K562 (cell line): ENCODE measurements around the gene MARK2. TPM values are rescaled to one million over a fixed set of nuclear protein-coding genes. Genes with fewer than 3 reads are reported as not detected.
A peak's percentile ranks its signal among the peaks of the same experiment; 100 is the strongest.

ENCODE experiments used
- GABPA ChIP-seq: fragments of 200-800 bp; sonication (Bioruptor generic); conservative IDR thresholded peaks from 2 replicates; pipeline ENCODE4 v1.6.1; 2016; ENCODE audit warnings: low read depth, missing genetic modification characterization, missing compliant biosample characterization
- GATAD2A ChIP-seq: fragments of 450-650 bp; IDR thresholded peaks from 2 replicates; pipeline ENCODE4 v1.6.1; 2017
- SIN3A ChIP-seq, 2 experiments: fragments of 150-350 bp in 1 of 2; IDR thresholded peaks; 2 replicates each; pipeline ENCODE4 v1.6.1; 2011 to 2016; ENCODE audit warnings: borderline replicate concordance in 2 of 2, low read depth in 2 of 2, low read length in 2 of 2, mild to moderate bottlenecking in 2 of 2, moderate library complexity in 2 of 2; ENCODE audit not compliant: control insufficient read depth in 1 of 2
- SMC3 ChIP-seq: conservative IDR thresholded peaks from 2 replicates; pipeline ENCODE4 v1.6.1; 2011; ENCODE audit warnings: low read depth, low read length, improper control_type of control experiment; ENCODE audit not compliant: insufficient read depth
- TRIM28 ChIP-seq: fragments of 450-650 bp; IDR thresholded peaks from 2 replicates; pipeline ENCODE4 v1.6.1; 2017
- ZNF589 ChIP-seq: fragments of 200-800 bp; sonication (Bioruptor generic); IDR thresholded peaks from 2 replicates; pipeline ENCODE4 v1.6.1; 2016; ENCODE audit warnings: low read depth, missing genetic modification characterization, missing compliant biosample characterization
- polyA plus RNA-seq, 8 experiments: library from polyadenylated mRNA; depleted of rRNA in 4 of 8; stranded (reverse) in 5 of 8; unstranded in 3 of 8; fragments of >200 nt; fragmentation: Nextera tagmentation in 2 of 8; fragmentation: Illumina TruSeq in 1 of 8; extraction: Ambion mirVana in 2 of 8; extraction: Trizol in 1 of 8; gene quantifications; 2 replicates each; pipeline versions ENCODE4 v1.2.1 to v1.2.3, GENCODE V29; 2011 to 2014; ENCODE audit warnings: inconsistent platforms in 1 of 8, missing spikeins in 1 of 8
- total RNA-seq, 7 experiments: library from RNA; depleted of rRNA in 6 of 7; stranded (reverse); fragments of >200 nt in 6 of 7; fragmentation: Illumina TruSeq in 2 of 7; extraction: Trizol in 2 of 7; gene quantifications; 2 replicates each; pipeline versions ENCODE4 v1.2.1 to v1.2.3, GENCODE V29; 2011 to 2021; ENCODE audit warnings: low replicate concordance in 1 of 7
- TF ChIP-seq, protein P1 (sequence below): fragments of 450-650 bp; IDR thresholded peaks from 2 replicates; pipeline ENCODE4 v1.6.1; 2016; ENCODE audit warnings: mild to moderate bottlenecking, moderate library complexity

MARK2 gene
- total and polyA plus RNA-seq, 9 of the 15 experiments (the other 6 are each of a cell fraction or from before 2014, with no cell fraction given) = 0.32 to 43.5 (median 15.1) TPM

DNA sequence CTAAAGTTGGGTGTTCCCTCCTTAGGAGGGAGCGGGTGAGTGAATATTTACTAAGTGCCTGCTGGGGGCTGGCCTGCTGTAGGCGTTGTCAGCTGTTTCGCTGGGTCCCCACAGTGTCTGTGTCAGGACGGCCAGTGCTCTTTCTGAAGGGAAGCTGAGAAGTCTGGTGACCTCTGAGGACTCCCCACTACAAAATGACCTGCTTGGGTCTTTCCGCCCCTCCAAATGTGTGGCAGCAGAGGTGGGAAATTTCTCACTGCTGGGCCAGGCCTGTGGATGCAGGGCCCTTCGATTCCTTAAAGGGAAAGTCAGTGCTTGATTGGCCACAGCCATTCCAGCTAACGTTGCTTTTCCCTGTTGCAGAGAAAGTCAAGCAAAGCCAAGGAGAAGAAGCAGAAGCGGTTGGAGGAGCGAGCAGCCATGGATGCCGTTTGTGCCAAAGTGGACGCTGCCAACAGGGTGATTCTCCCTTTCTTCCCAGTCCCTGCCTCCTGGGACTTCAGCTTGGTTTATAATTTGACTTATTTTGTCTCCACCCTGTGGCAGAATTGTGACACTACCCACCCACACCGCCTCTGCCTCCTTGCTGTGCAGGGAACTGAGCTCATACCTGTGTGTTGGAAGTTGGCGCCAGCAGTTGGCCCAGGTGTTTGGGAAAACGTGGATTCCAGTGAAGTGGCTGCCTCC lies 106.7 kb downstream of the MARK2 start (continued):
- TF ChIP-seq, protein P1, sequence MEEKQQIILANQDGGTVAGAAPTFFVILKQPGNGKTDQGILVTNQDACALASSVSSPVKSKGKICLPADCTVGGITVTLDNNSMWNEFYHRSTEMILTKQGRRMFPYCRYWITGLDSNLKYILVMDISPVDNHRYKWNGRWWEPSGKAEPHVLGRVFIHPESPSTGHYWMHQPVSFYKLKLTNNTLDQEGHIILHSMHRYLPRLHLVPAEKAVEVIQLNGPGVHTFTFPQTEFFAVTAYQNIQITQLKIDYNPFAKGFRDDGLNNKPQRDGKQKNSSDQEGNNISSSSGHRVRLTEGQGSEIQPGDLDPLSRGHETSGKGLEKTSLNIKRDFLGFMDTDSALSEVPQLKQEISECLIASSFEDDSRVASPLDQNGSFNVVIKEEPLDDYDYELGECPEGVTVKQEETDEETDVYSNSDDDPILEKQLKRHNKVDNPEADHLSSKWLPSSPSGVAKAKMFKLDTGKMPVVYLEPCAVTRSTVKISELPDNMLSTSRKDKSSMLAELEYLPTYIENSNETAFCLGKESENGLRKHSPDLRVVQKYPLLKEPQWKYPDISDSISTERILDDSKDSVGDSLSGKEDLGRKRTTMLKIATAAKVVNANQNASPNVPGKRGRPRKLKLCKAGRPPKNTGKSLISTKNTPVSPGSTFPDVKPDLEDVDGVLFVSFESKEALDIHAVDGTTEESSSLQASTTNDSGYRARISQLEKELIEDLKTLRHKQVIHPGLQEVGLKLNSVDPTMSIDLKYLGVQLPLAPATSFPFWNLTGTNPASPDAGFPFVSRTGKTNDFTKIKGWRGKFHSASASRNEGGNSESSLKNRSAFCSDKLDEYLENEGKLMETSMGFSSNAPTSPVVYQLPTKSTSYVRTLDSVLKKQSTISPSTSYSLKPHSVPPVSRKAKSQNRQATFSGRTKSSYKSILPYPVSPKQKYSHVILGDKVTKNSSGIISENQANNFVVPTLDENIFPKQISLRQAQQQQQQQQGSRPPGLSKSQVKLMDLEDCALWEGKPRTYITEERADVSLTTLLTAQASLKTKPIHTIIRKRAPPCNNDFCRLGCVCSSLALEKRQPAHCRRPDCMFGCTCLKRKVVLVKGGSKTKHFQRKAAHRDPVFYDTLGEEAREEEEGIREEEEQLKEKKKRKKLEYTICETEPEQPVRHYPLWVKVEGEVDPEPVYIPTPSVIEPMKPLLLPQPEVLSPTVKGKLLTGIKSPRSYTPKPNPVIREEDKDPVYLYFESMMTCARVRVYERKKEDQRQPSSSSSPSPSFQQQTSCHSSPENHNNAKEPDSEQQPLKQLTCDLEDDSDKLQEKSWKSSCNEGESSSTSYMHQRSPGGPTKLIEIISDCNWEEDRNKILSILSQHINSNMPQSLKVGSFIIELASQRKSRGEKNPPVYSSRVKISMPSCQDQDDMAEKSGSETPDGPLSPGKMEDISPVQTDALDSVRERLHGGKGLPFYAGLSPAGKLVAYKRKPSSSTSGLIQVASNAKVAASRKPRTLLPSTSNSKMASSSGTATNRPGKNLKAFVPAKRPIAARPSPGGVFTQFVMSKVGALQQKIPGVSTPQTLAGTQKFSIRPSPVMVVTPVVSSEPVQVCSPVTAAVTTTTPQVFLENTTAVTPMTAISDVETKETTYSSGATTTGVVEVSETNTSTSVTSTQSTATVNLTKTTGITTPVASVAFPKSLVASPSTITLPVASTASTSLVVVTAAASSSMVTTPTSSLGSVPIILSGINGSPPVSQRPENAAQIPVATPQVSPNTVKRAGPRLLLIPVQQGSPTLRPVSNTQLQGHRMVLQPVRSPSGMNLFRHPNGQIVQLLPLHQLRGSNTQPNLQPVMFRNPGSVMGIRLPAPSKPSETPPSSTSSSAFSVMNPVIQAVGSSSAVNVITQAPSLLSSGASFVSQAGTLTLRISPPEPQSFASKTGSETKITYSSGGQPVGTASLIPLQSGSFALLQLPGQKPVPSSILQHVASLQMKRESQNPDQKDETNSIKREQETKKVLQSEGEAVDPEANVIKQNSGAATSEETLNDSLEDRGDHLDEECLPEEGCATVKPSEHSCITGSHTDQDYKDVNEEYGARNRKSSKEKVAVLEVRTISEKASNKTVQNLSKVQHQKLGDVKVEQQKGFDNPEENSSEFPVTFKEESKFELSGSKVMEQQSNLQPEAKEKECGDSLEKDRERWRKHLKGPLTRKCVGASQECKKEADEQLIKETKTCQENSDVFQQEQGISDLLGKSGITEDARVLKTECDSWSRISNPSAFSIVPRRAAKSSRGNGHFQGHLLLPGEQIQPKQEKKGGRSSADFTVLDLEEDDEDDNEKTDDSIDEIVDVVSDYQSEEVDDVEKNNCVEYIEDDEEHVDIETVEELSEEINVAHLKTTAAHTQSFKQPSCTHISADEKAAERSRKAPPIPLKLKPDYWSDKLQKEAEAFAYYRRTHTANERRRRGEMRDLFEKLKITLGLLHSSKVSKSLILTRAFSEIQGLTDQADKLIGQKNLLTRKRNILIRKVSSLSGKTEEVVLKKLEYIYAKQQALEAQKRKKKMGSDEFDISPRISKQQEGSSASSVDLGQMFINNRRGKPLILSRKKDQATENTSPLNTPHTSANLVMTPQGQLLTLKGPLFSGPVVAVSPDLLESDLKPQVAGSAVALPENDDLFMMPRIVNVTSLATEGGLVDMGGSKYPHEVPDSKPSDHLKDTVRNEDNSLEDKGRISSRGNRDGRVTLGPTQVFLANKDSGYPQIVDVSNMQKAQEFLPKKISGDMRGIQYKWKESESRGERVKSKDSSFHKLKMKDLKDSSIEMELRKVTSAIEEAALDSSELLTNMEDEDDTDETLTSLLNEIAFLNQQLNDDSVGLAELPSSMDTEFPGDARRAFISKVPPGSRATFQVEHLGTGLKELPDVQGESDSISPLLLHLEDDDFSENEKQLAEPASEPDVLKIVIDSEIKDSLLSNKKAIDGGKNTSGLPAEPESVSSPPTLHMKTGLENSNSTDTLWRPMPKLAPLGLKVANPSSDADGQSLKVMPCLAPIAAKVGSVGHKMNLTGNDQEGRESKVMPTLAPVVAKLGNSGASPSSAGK = no peak
- 0 out of 2 replicates have a peak, but pooled peaks have one; percentile 29 for TF ChIP-seq GATAD2A
- TF ChIP-seq TRIM28 = no peak
- TF ChIP-seq GABPA (tag) = no peak
- no peak for TF ChIP-seq SIN3A (IDR thresholded peaks at IDR 0.05; ENCODE audit: borderline replicate concordance in 2 of 2, control insufficient read depth in 1 of 2, low read depth in 2 of 2, low read length in 2 of 2)
- no peak for TF ChIP-seq ZNF589 (CRISPR knock-in tag)
- peak; percentile 84 for TF ChIP-seq SMC3
